H1 (cell line): ENCODE results near the gene HERC3. TPM values are rescaled to one million over a fixed set of nuclear protein-coding genes. Genes with fewer than 3 reads are reported as not detected.

Experiments used
- CTCF ChIA-PET: fragments of 300-600 bp; sonication (Branson Sonifier 250); formaldehyde crosslinking; loops from one replicate; lab custom pipeline; 2021; ENCODE audit not compliant: partially characterized antibody; lab: Charles Lee
- POLR2A ChIA-PET: fragments of 300-600 bp; sonication (Branson Sonifier 250); formaldehyde crosslinking; loops from one replicate; lab custom pipeline; 2021; ENCODE audit warnings: inconsistent platforms; ENCODE audit not compliant: partially characterized antibody; lab: Charles Lee
- DNase-seq, 2 experiments: peaks; one replicate each; pipeline versions ENCODE4 v3.0.0 to v3.0.0-alpha.2; 2010 to 2022; ENCODE audit warnings: low spot score in 2 of 2, low read depth in 1 of 2, mixed read lengths in 1 of 2
- FAIRE-seq: peaks from 2 replicates; lab custom pipeline; 2011; peaks lifted over from hg19 to GRCh38; lab: Jason Lieb, UNC
- H2AFZ ChIP-seq: 2 replicates; pipeline ENCODE4 v1.8.1; 2012; ENCODE audit warnings: low read length, inconsistent platforms
- H2AK5ac ChIP-seq: 2 replicates; pipeline ENCODE4 v1.6.1; 2013; ENCODE audit warnings: low read depth, low read length
- H2BK120ac ChIP-seq: replicated peaks from 2 replicates; pipeline ENCODE3; 2013; ENCODE audit warnings: low read depth, low read length, inconsistent platforms
- H2BK12ac ChIP-seq: 2 replicates; pipeline ENCODE4 v1.6.1; 2013; ENCODE audit warnings: low read depth, low read length
- H2BK15ac ChIP-seq: 2 replicates; pipeline ENCODE4 v1.6.1; 2013; ENCODE audit warnings: low read length
- H2BK20ac ChIP-seq: 2 replicates; pipeline ENCODE4 v1.6.1; 2013; ENCODE audit warnings: low read length
- H2BK5ac ChIP-seq: 2 replicates; pipeline ENCODE4 v1.6.1; 2013; ENCODE audit warnings: low read depth, low read length
- H3K14ac ChIP-seq: 2 replicates; pipeline ENCODE4 v1.6.1; 2013; ENCODE audit warnings: inconsistent platforms; ENCODE audit not compliant: insufficient read length
- H3K18ac ChIP-seq: 2 replicates; pipeline ENCODE4 v1.6.1; 2013; ENCODE audit warnings: low read length; ENCODE audit errors: extremely low read depth
- H3K23ac ChIP-seq: 2 replicates; pipeline ENCODE4 v1.6.1; 2013; ENCODE audit warnings: inconsistent platforms; ENCODE audit not compliant: insufficient read length
- H3K23me2 ChIP-seq: 2 replicates; pipeline ENCODE4 v1.6.1; 2013; ENCODE audit warnings: low read depth, low read length
- H3K27ac ChIP-seq: 2 replicates; pipeline ENCODE4 v1.6.1; 2011; ENCODE audit warnings: low read depth, low read length, inconsistent platforms
- H3K27me3 ChIP-seq, 4 experiments: replicated peaks in 1 of 4; 1 replicate in 1 of 4; 2 replicates in 3 of 4; pipeline versions ENCODE4 v1.6.1 to v1.8.1; 2011 to 2013; ENCODE audit warnings: low read length in 3 of 4, mild to moderate bottlenecking in 3 of 4, inconsistent platforms in 2 of 4, mixed read lengths in 2 of 4, moderate library complexity in 1 of 4; ENCODE audit not compliant: control insufficient read depth in 3 of 4, insufficient read depth in 3 of 4; ENCODE audit errors: extremely low read depth in 1 of 4
- H3K36me3 ChIP-seq, 4 experiments: 2 replicates each; pipeline versions ENCODE4 v1.6.1 to v1.8.1; 2011 to 2013; ENCODE audit warnings: mild to moderate bottlenecking in 4 of 4, low read length in 3 of 4, moderate library complexity in 2 of 4, control low read depth in 1 of 4, inconsistent platforms in 1 of 4; ENCODE audit not compliant: insufficient read depth in 4 of 4, control insufficient read depth in 2 of 4
- H3K4ac ChIP-seq: replicated peaks from 2 replicates; pipeline ENCODE3; 2013; ENCODE audit warnings: low read length, low read depth, mixed read lengths, inconsistent platforms; ENCODE audit not compliant: insufficient read length
- H3K4me1 ChIP-seq, 4 experiments: replicated peaks in 1 of 4; 1 replicate in 1 of 4; 2 replicates in 3 of 4; pipeline versions ENCODE4 v1.6.1 to v1.8.1; 2011 to 2013; ENCODE audit warnings: low read length in 3 of 4, inconsistent platforms in 2 of 4, mixed read lengths in 1 of 4; ENCODE audit not compliant: insufficient read depth in 4 of 4, control insufficient read depth in 3 of 4
- H3K4me2 ChIP-seq, 2 experiments: 2 replicates each; pipeline versions ENCODE4 v1.6.1 to v1.8.1; 2011 to 2013; ENCODE audit warnings: low read depth in 2 of 2, low read length in 2 of 2, control low read depth in 1 of 2, inconsistent platforms in 1 of 2, mild to moderate bottlenecking in 1 of 2; ENCODE audit not compliant: insufficient read depth in 1 of 2
- H3K4me3 ChIP-seq, 4 experiments: fragments of 200-600, 300-600 bp in 1 of 4; sonication (generic), shearing (Covaris generic), sonication (Bioruptor Twin) in 1 of 4; 2 replicates each; pipeline versions ENCODE4 v1.5.1 to v1.8.1; 2011 to 2016; ENCODE audit warnings: low read length in 4 of 4, low read depth in 3 of 4, control low read depth in 2 of 4, inconsistent platforms in 2 of 4, mild to moderate bottlenecking in 2 of 4, mixed read lengths in 1 of 4, moderate library complexity in 1 of 4; ENCODE audit not compliant: insufficient read depth in 2 of 4; ENCODE audit errors: extremely low read depth in 1 of 4
- H3K56ac ChIP-seq: replicated peaks from 2 replicates; pipeline ENCODE3; 2013; ENCODE audit warnings: low read depth, mild to moderate bottlenecking, mixed read lengths, low read length, inconsistent platforms; ENCODE audit not compliant: insufficient read length
- H3K79me1 ChIP-seq: 2 replicates; pipeline ENCODE4 v1.6.1; 2013; ENCODE audit warnings: low read depth, low read length, control low read depth
- H3K79me2 ChIP-seq, 2 experiments: 2 replicates each; pipeline versions ENCODE4 v1.6.1 to v1.8.1; 2012 to 2013; ENCODE audit warnings: low read length in 2 of 2, mild to moderate bottlenecking in 2 of 2, inconsistent platforms in 1 of 2; ENCODE audit not compliant: insufficient read depth in 2 of 2, control insufficient read depth in 1 of 2
- H3K9ac ChIP-seq, 4 experiments: replicated peaks in 1 of 4; 1 replicate in 1 of 4; 2 replicates in 3 of 4; pipeline versions ENCODE4 v1.6.1 to v1.8.1; 2011 to 2013; ENCODE audit warnings: low read depth in 3 of 4, low read length in 3 of 4, control low read depth in 2 of 4, mild to moderate bottlenecking in 2 of 4, moderate library complexity in 2 of 4, inconsistent platforms in 1 of 4; ENCODE audit errors: extremely low read depth in 1 of 4
- H3K9me3 ChIP-seq, 2 experiments: 2 replicates each; pipeline versions ENCODE4 v1.6.1 to v1.8.1; 2012 to 2013; ENCODE audit warnings: mild to moderate bottlenecking in 2 of 2, moderate library complexity in 2 of 2, control low read depth in 1 of 2, inconsistent platforms in 1 of 2, low read depth in 1 of 2, low read length in 1 of 2, mixed read lengths in 1 of 2; ENCODE audit not compliant: insufficient read depth in 2 of 2
- H4K20me1 ChIP-seq, 2 experiments: replicated peaks in 1 of 2; 2 replicates each; pipeline versions ENCODE3 to v1.8.1; 2011 to 2013; ENCODE audit warnings: inconsistent platforms in 2 of 2, low read length in 2 of 2, mild to moderate bottlenecking in 1 of 2; ENCODE audit not compliant: insufficient read depth in 2 of 2, control insufficient read depth in 1 of 2
- H4K5ac ChIP-seq: 2 replicates; pipeline ENCODE4 v1.6.1; 2013; ENCODE audit warnings: low read length, low read depth, mixed read lengths, inconsistent platforms; ENCODE audit not compliant: insufficient read length
- H4K8ac ChIP-seq: 2 replicates; pipeline ENCODE4 v1.8.0; 2013; ENCODE audit warnings: mild to moderate bottlenecking, moderate library complexity, low read length, inconsistent platforms; ENCODE audit not compliant: insufficient read depth; ENCODE audit errors: extremely low read depth
- H4K91ac ChIP-seq: replicated peaks from 2 replicates; pipeline ENCODE3; 2013; ENCODE audit warnings: low read length, mixed read lengths, inconsistent platforms; ENCODE audit not compliant: insufficient read length
- EGR1 ChIP-seq: IDR thresholded peaks from 2 replicates; pipeline ENCODE4 v1.6.1; 2011; ENCODE audit warnings: low read depth, low read length, borderline replicate concordance
- FOSL1 ChIP-seq: IDR thresholded peaks from 2 replicates; pipeline ENCODE4 v1.6.1; 2011; ENCODE audit warnings: mild to moderate bottlenecking, low read depth, low read length, moderate library complexity; ENCODE audit not compliant: insufficient read depth
- JUN ChIP-seq: IDR thresholded peaks from 2 replicates; pipeline ENCODE4 v1.6.1; 2011; ENCODE audit warnings: low read depth, mild to moderate bottlenecking, improper control_type of control experiment, low read length
- NRF1 ChIP-seq: IDR thresholded peaks from 2 replicates; pipeline ENCODE4 v1.6.1; 2011; ENCODE audit warnings: mild to moderate bottlenecking, low read depth, low read length, improper control_type of control experiment
- RFX5 ChIP-seq: IDR thresholded peaks from 2 replicates; pipeline ENCODE4 v1.6.1; 2011; ENCODE audit warnings: low read depth, low read length, improper control_type of control experiment, borderline replicate concordance
- RNF2 ChIP-seq: fragments of 200-900, 300-1000 bp; sonication (generic); IDR thresholded peaks from 2 replicates; pipeline ENCODE4 v1.7.1; 2016; ENCODE audit warnings: borderline replicate concordance, low read depth, mild to moderate bottlenecking, antibody characterized with exemption, low read length; ENCODE audit not compliant: poor library complexity, severe bottlenecking; ENCODE audit errors: missing control alignments
- RXRA ChIP-seq: IDR thresholded peaks from 2 replicates; pipeline ENCODE4 v1.6.1; 2011; ENCODE audit warnings: low read depth, mild to moderate bottlenecking, low read length, moderate library complexity; ENCODE audit not compliant: insufficient read depth
- SIRT6 ChIP-seq: IDR thresholded peaks from one replicate; pipeline ENCODE4 v1.7.1; 2012; ENCODE audit warnings: low read length, inconsistent platforms
- YY1 ChIP-seq: IDR thresholded peaks from 2 replicates; pipeline ENCODE4 v1.6.1; 2011; ENCODE audit warnings: low read depth, mild to moderate bottlenecking, low read length
- polyA plus RNA-seq, 7 experiments: library from polyadenylated mRNA; depleted of rRNA in 3 of 7; stranded (reverse) in 5 of 7; unstranded in 2 of 7; fragments of >200 nt in 5 of 7; fragments of 200-250 nt in 2 of 7; gene quantifications; 1 replicate in 5 of 7; 2 replicates in 1 of 7; 4 replicates in 1 of 7; pipeline versions ENCODE4 v1.2.1 to v1.2.3, GENCODE V29; 2011 to 2013; ENCODE audit warnings: missing spikeins in 2 of 7, mixed read lengths in 2 of 7
- total RNA-seq: library from RNA; stranded (reverse); fragmentation: NEBNext Ultra II Directional; extraction: Animal tissue kit (Norgen Biotek cat#: 25700); gene quantifications from 2 replicates; pipeline ENCODE4 v1.2.1, GENCODE V29; 2021
- TF ChIP-seq, protein P1 (sequence below), 3 experiments: IDR thresholded peaks; 1 replicate in 2 of 3; 2 replicates in 1 of 3; pipeline versions ENCODE4 v1.5.1 to v1.6.1; 2011; ENCODE audit warnings: low read length in 3 of 3, mild to moderate bottlenecking in 3 of 3, inconsistent platforms in 2 of 3, low read depth in 1 of 3, moderate library complexity in 1 of 3; ENCODE audit not compliant: insufficient read depth in 1 of 3; ENCODE audit errors: control extremely low read depth in 1 of 3
- TF ChIP-seq, protein P2 (sequence below): IDR thresholded peaks from 2 replicates; pipeline ENCODE4 v1.6.1; 2012; ENCODE audit warnings: inconsistent platforms
- TF ChIP-seq, protein P3 (sequence below): IDR thresholded peaks from 2 replicates; pipeline ENCODE4 v1.6.1; 2012; ENCODE audit warnings: inconsistent platforms

HERC3 gene
- total and polyA plus RNA-seq, 2 of the 8 experiments (the other 6 are each of a cell fraction or from before 2014, with no cell fraction given) = 1.4 to 5.7 TPM

DNA sequence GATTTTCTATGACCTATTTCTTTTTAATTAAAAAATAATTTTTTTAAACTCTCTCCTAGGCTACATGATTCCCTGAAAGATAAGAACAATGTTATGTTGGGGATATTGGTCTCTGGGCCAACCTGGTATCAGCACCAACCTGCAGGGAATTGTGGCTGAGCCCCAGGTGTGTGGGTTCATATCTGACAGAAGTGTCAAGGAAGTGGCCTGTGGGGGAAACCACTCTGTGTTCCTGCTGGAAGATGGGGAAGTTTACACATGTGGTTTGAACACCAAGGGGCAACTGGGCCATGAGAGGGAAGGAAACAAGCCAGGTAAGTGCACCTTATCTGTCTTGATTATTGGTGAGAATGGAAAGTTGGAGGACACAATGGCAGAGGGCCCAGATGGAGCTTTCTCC lies 13.5 kb downstream of the HERC3 start:
- Histone ChIP-seq H3K36me3 (no peaks in the 10 kb centered on the region), H3K9me3 (no peaks in the 10 kb centered on the region), H3K79me2 (no peaks in the 10 kb centered on the region), H3K27ac (no peak overlapping the region), H3K56ac (no peak overlapping the region), H2AFZ (no peak overlapping the region), H3K14ac (no peak overlapping the region), H3K4me3 (no peak overlapping the region), H3K9ac (no peak overlapping the region), H2BK5ac (no peak overlapping the region), H2BK120ac (no peak overlapping the region), H3K27me3 (no peaks in the 10 kb centered on the region), H3K4me2 (no peak overlapping the region), H4K91ac (no peak overlapping the region), H4K20me1 (no peaks in the 10 kb centered on the region), H4K8ac (no peak overlapping the region), H3K4me1 (no peaks in the 10 kb centered on the region), H2AK5ac (no peak overlapping the region), H4K5ac (no peak overlapping the region), H2BK20ac (no peak overlapping the region), H2BK12ac (no peak overlapping the region), H3K23ac (no peak overlapping the region), H3K79me1 (no peaks in the 10 kb centered on the region), H3K18ac (no peak overlapping the region), H3K23me2 (no peaks in the 10 kb centered on the region), H2BK15ac (no peak overlapping the region), H3K4ac (no peak overlapping the region)
- FAIRE-seq (no peak), DNase-seq (no peak)
- ChIA-PET CTCF (no interaction called here), POLR2A (no interaction called here)
- TF ChIP-seq, protein P1, sequence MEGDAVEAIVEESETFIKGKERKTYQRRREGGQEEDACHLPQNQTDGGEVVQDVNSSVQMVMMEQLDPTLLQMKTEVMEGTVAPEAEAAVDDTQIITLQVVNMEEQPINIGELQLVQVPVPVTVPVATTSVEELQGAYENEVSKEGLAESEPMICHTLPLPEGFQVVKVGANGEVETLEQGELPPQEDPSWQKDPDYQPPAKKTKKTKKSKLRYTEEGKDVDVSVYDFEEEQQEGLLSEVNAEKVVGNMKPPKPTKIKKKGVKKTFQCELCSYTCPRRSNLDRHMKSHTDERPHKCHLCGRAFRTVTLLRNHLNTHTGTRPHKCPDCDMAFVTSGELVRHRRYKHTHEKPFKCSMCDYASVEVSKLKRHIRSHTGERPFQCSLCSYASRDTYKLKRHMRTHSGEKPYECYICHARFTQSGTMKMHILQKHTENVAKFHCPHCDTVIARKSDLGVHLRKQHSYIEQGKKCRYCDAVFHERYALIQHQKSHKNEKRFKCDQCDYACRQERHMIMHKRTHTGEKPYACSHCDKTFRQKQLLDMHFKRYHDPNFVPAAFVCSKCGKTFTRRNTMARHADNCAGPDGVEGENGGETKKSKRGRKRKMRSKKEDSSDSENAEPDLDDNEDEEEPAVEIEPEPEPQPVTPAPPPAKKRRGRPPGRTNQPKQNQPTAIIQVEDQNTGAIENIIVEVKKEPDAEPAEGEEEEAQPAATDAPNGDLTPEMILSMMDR (IDR thresholded peaks at IDR 0.05; ENCODE audit: control extremely low read depth in 1 of 3, insufficient read depth in 1 of 3, low read depth in 1 of 3, low read length in 3 of 3) = no peak
- TF ChIP-seq RNF2 (no peak), FOSL1 (no peak), NRF1 (no peak), YY1 (no peak), RFX5 (no peak), JUN (no peak), SIRT6 (no peak), EGR1 (no peak), RXRA (no peak)
- TF ChIP-seq, protein P2, sequence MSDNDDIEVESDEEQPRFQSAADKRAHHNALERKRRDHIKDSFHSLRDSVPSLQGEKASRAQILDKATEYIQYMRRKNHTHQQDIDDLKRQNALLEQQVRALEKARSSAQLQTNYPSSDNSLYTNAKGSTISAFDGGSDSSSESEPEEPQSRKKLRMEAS = no peak
- TF ChIP-seq, protein P3, sequence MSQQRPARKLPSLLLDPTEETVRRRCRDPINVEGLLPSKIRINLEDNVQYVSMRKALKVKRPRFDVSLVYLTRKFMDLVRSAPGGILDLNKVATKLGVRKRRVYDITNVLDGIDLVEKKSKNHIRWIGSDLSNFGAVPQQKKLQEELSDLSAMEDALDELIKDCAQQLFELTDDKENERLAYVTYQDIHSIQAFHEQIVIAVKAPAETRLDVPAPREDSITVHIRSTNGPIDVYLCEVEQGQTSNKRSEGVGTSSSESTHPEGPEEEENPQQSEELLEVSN = no peak
